ENCODE data around the gene ZNF487. TPM values are rescaled to one million over a fixed set of nuclear protein-coding genes. Genes with fewer than 3 reads are reported as not detected.

The ZNF487 gene
- total and polyA plus RNA-seq, 2 of the 13 experiments (the other 11 are each of a cell fraction or from before 2014, with no cell fraction given) = 7.4 to 8.8 TPM

GRCh38 chr10:43407576-43408330 lies 29.2 kb upstream of the ZNF487 start (continued):
- no peak for TF ChIP-seq ZNF207 (IDR thresholded peaks at IDR 0.05; ENCODE audit: borderline replicate concordance)
- TF ChIP-seq, protein P1, sequence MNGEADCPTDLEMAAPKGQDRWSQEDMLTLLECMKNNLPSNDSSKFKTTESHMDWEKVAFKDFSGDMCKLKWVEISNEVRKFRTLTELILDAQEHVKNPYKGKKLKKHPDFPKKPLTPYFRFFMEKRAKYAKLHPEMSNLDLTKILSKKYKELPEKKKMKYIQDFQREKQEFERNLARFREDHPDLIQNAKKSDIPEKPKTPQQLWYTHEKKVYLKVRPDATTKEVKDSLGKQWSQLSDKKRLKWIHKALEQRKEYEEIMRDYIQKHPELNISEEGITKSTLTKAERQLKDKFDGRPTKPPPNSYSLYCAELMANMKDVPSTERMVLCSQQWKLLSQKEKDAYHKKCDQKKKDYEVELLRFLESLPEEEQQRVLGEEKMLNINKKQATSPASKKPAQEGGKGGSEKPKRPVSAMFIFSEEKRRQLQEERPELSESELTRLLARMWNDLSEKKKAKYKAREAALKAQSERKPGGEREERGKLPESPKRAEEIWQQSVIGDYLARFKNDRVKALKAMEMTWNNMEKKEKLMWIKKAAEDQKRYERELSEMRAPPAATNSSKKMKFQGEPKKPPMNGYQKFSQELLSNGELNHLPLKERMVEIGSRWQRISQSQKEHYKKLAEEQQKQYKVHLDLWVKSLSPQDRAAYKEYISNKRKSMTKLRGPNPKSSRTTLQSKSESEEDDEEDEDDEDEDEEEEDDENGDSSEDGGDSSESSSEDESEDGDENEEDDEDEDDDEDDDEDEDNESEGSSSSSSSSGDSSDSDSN (CRISPR knock-in tag; IDR thresholded peaks at IDR 0.05) = peak; percentile 68; the same call in 1 of the 2 replicates
- no peak for TF ChIP-seq RFXAP (CRISPR knock-in tag; IDR thresholded peaks at IDR 0.05; ENCODE audit: borderline replicate concordance)
- TF ChIP-seq ZNF768 (CRISPR knock-in tag; IDR thresholded peaks at IDR 0.05) = no peak
- TF ChIP-seq ZNF772 (CRISPR knock-in tag; IDR thresholded peaks at IDR 0.05) = peak; percentile 42; the same call in 1 of the 2 replicates
- peak; percentile 66; the same call in 1 of the 2 replicates for TF ChIP-seq ZBTB39 (CRISPR knock-in tag; IDR thresholded peaks at IDR 0.05)
- peak; percentile 64; the same call in 1 of the 2 replicates for TF ChIP-seq NFKB2 (CRISPR knock-in tag; IDR thresholded peaks at IDR 0.05; ENCODE audit: borderline replicate concordance)
- TF ChIP-seq FOXP1 (IDR thresholded peaks at IDR 0.05) = no peak
- TF ChIP-seq FOXP1 (CRISPR knock-in tag; IDR thresholded peaks at IDR 0.05) = no peak
- peak; percentile 36; the same call in 1 of the 2 replicates for TF ChIP-seq THAP11 (CRISPR knock-in tag; IDR thresholded peaks at IDR 0.05)
- peak; percentile 48; the same call in 1 of the 2 replicates for TF ChIP-seq GATAD2A (CRISPR knock-in tag; IDR thresholded peaks at IDR 0.05)
- peak in 1 of 2 experiments; percentile 59; a peak in 2 of 4 replicates for TF ChIP-seq HMGXB4 (CRISPR knock-in tag; IDR thresholded peaks at IDR 0.05; ENCODE audit: borderline replicate concordance in 1 of 2, low read depth in 1 of 2)
- TF ChIP-seq, protein P2, sequence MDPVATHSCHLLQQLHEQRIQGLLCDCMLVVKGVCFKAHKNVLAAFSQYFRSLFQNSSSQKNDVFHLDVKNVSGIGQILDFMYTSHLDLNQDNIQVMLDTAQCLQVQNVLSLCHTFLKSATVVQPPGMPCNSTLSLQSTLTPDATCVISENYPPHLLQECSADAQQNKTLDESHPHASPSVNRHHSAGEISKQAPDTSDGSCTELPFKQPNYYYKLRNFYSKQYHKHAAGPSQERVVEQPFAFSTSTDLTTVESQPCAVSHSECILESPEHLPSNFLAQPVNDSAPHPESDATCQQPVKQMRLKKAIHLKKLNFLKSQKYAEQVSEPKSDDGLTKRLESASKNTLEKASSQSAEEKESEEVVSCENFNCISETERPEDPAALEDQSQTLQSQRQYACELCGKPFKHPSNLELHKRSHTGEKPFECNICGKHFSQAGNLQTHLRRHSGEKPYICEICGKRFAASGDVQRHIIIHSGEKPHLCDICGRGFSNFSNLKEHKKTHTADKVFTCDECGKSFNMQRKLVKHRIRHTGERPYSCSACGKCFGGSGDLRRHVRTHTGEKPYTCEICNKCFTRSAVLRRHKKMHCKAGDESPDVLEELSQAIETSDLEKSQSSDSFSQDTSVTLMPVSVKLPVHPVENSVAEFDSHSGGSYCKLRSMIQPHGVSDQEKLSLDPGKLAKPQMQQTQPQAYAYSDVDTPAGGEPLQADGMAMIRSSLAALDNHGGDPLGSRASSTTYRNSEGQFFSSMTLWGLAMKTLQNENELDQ (CRISPR knock-in tag; IDR thresholded peaks at IDR 0.05; ENCODE audit: borderline replicate concordance) = no peak
- TF ChIP-seq, protein P3, sequence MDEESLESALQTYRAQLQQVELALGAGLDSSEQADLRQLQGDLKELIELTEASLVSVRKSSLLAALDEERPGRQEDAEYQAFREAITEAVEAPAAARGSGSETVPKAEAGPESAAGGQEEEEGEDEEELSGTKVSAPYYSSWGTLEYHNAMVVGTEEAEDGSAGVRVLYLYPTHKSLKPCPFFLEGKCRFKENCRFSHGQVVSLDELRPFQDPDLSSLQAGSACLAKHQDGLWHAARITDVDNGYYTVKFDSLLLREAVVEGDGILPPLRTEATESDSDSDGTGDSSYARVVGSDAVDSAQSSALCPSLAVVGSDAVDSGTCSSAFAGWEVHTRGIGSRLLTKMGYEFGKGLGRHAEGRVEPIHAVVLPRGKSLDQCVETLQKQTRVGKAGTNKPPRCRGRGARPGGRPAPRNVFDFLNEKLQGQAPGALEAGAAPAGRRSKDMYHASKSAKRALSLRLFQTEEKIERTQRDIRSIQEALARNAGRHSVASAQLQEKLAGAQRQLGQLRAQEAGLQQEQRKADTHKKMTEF (CRISPR knock-in tag; IDR thresholded peaks at IDR 0.05) = peak; percentile 41; the same call in 1 of the 2 replicates
- TF ChIP-seq SYNCRIP (IDR thresholded peaks at IDR 0.05; ENCODE audit: insufficient read depth, low read depth, low read length) = no peak
- TF ChIP-seq GFI1 (CRISPR knock-in tag; IDR thresholded peaks at IDR 0.05; ENCODE audit: borderline replicate concordance) = peak; percentile 39; the same call in 1 of the 2 replicates
- TF ChIP-seq, protein P4, sequence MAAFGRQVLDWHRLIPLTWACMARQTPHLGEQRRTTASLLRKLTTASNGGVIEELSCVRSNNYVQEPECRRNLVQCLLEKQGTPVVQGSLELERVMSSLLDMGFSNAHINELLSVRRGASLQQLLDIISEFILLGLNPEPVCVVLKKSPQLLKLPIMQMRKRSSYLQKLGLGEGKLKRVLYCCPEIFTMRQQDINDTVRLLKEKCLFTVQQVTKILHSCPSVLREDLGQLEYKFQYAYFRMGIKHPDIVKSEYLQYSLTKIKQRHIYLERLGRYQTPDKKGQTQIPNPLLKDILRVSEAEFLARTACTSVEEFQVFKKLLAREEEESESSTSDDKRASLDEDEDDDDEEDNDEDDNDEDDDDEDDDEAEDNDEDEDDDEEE (CRISPR knock-in tag; IDR thresholded peaks at IDR 0.05) = no peak

All from HepG2 (cell line).